Thyroid gland (tissue), 4 donors: ENCODE results near the gene DLL3. TPM values are rescaled to one million over a fixed set of nuclear protein-coding genes. Genes with fewer than 3 reads are reported as not detected.

Experiments
- DNase-seq, 2 donors: peaks; one replicate each; pipeline ENCODE4 v3.0.0-alpha.2; 2019
- H3K27ac ChIP-seq, 3 donors: fragments of 200-600 bp; sonication (generic); 1 replicate in 2 of 3; 2 replicates in 1 of 3; pipeline ENCODE4 v1.5.1; 2016 to 2019; ENCODE audit warnings: mild to moderate bottlenecking in 1 of 3, moderate library complexity in 1 of 3
- H3K27me3 ChIP-seq: fragments of 200-600 bp; sonication (generic); one replicate; pipeline ENCODE4 v1.5.1; 2019
- H3K36me3 ChIP-seq, 2 donors: fragments of 200-600 bp; sonication (generic); one replicate each; pipeline ENCODE4 v1.5.1; 2016 to 2019
- H3K4me1 ChIP-seq, 2 donors: fragments of 200-600 bp; sonication (generic); one replicate each; pipeline ENCODE4 v1.5.1; 2017 to 2019
- H3K4me3 ChIP-seq, 3 donors: fragments of 200-600 bp; sonication (generic); replicated peaks in 1 of 3; 1 replicate in 2 of 3; 2 replicates in 1 of 3; pipeline ENCODE4 v1.5.1; 2016; ENCODE audit warnings: mild to moderate bottlenecking in 1 of 3
- H3K9me3 ChIP-seq: fragments of 200-600 bp; sonication (generic); one replicate; pipeline ENCODE4 v1.5.1; 2017
- POLR2A ChIP-seq, 2 donors: fragments of 450-650 bp; IDR thresholded peaks; one replicate each; pipeline ENCODE4 v1.6.1; 2017; ENCODE audit warnings: antibody characterized with exemption in 2 of 2, mild to moderate bottlenecking in 2 of 2, moderate library complexity in 1 of 2
- WGBS, 2 donors: methylation state at CpG; one replicate each; pipeline ENCODE4 v1.1.5; 2017; 5-methylcytosine and 5-hydroxymethylcytosine counted together
- intact Hi-C: fragments of 100-400 bp; cut with DNase I; formaldehyde crosslinking; loops from one replicate; pipeline ENCODE4 v1.15.1; 2023
- total RNA-seq, 4 donors: library from RNA; depleted of rRNA; stranded (reverse); fragments of >200 nt; gene quantifications; one replicate each; pipeline ENCODE4 v1.2.3, GENCODE V29; 2016
- TF ChIP-seq, protein P1 (sequence below), 6 experiments: fragments of 200-600 bp in 3 of 6; fragments of 450-650 bp in 3 of 6; sonication (generic) in 3 of 6; IDR thresholded peaks; one replicate each; pipeline ENCODE4 v1.5.1; 2016 to 2019; ENCODE audit warnings: antibody characterized with exemption in 6 of 6, mild to moderate bottlenecking in 2 of 6, inconsistent platforms in 1 of 6, moderate library complexity in 1 of 6

The DLL3 gene
- total RNA-seq, 4 donors from 2014 or later: 0.56 TPM; not detected in 3

DNA sequence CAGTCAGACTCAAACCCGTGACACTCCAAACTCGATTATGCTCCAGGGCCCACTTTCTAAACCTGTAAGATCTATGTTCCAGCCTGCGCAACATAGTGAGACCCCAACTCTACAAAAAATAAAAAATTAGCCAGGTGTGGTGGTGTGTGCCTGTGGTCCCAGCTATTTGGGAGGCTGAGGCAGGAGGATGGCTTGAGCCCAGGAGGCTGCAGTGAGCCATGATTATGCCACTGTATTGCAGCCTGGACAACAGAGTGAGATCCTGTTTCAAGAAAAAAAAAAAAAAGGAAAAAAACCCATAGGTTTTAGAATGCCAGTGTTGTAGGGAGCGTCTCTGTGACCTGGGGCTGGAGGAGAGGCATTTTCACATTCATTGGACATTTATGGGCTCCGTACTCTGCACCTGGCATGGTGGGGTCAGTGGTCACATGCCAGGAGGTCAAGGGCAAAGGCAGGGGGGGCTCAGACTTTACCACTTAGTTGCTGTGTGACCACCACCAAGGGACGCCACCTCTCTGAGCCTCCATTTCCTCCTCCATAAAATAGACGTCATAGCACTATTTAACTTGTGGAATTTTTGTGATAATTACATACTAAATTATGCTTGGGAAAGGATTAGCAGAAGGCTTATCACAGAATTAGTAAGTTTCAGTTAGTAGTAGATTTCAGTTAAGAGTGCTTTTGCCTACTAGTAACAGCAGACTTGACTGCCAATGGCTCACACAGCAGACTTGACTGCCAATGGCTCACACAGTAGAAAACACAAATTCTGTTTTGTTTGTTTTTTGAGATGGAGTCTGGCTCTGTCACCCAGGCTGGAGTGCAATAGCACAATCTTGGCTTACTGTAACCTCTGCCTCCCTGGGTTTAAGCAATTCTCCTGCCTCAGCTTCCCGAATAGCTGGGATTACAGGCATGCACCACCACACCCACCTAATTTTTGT lies 22.1 kb downstream of the DLL3 start:
- TF ChIP-seq, protein P1, sequence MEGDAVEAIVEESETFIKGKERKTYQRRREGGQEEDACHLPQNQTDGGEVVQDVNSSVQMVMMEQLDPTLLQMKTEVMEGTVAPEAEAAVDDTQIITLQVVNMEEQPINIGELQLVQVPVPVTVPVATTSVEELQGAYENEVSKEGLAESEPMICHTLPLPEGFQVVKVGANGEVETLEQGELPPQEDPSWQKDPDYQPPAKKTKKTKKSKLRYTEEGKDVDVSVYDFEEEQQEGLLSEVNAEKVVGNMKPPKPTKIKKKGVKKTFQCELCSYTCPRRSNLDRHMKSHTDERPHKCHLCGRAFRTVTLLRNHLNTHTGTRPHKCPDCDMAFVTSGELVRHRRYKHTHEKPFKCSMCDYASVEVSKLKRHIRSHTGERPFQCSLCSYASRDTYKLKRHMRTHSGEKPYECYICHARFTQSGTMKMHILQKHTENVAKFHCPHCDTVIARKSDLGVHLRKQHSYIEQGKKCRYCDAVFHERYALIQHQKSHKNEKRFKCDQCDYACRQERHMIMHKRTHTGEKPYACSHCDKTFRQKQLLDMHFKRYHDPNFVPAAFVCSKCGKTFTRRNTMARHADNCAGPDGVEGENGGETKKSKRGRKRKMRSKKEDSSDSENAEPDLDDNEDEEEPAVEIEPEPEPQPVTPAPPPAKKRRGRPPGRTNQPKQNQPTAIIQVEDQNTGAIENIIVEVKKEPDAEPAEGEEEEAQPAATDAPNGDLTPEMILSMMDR (IDR thresholded peaks at IDR 0.05): no peak
- TF ChIP-seq POLR2A (IDR thresholded peaks at IDR 0.05): no peak
- H3K4me3 ChIP-seq: no peak overlapping the region
- 79 to 82% methylated on average over 8 of the region's 8 CpGs for WGBS, 2 donors
- peaks cover 12 to 38% of the 10 kb centered on the region in 2 donors for H3K4me1 ChIP-seq
- no peaks in the 10 kb centered on the region for H3K9me3 ChIP-seq
- intact Hi-C loops: no loop called here
- H3K27ac ChIP-seq: peak overlapping the region; percentile 87 to 90 (median 89)
- H3K36me3 ChIP-seq: no peaks in the 10 kb centered on the region
- no peaks in the 10 kb centered on the region for H3K27me3 ChIP-seq
- peak in 1 of 2 donors; percentile 11 for DNase-seq

GRCh38 chr19:39524495-39524894 lies 25.7 kb downstream of the DLL3 start:
- H3K27ac ChIP-seq: no peak overlapping the region
- peaks cover 10 to 16% of the 10 kb centered on the region in 2 donors for H3K4me1 ChIP-seq
- no peak overlapping the region for H3K4me3 ChIP-seq
- 90 to 94% methylated on average over 8 of the region's 8 CpGs for WGBS, 2 donors
- TF ChIP-seq, protein P1 (IDR thresholded peaks at IDR 0.05): no peak
- TF ChIP-seq POLR2A (IDR thresholded peaks at IDR 0.05): no peak
- DNase-seq: no peak
- H3K36me3 ChIP-seq: no peaks in the 10 kb centered on the region
- no peaks in the 10 kb centered on the region for H3K9me3 ChIP-seq
- intact Hi-C loops: no loop called here
- no peaks in the 10 kb centered on the region for H3K27me3 ChIP-seq

- intact Hi-C loops: no loop called here
- H3K9me3 ChIP-seq: no peaks in the 10 kb centered on the region
- H3K27me3 ChIP-seq: no peaks in the 10 kb centered on the region
- 93 to 98% methylated on average over 3 of the region's 3 CpGs for WGBS, 2 donors
- H3K4me3 ChIP-seq: no peak overlapping the region
- H3K27ac ChIP-seq: no peak overlapping the region
- DNase-seq: no peak
- H3K36me3 ChIP-seq: no peaks in the 10 kb centered on the region
- TF ChIP-seq, protein P1 (IDR thresholded peaks at IDR 0.05): no peak
- no peak for TF ChIP-seq POLR2A (IDR thresholded peaks at IDR 0.05)
- peaks cover 7 to 13% of the 10 kb centered on the region in 2 donors for H3K4me1 ChIP-seq
These were observed 26.5 kb downstream of the DLL3 start for GRCh38 chr19:39525205-39525604.

- Histone ChIP-seq H3K36me3 (no peaks in the 10 kb centered on the region), H3K4me1 (peaks cover 0 to 5% of the 10 kb centered on the region in 2 donors), H3K9me3 (no peaks in the 10 kb centered on the region), H3K4me3 (peak overlapping the region; percentile 30 to 95 (median 60)), H3K27ac (peak overlapping the region in 2 of 3 donors; percentile 58 to 74), H3K27me3 (no peaks in the 10 kb centered on the region)
- DNase-seq: no peak
- TF ChIP-seq, protein P1 (IDR thresholded peaks at IDR 0.05): no peak
- TF ChIP-seq POLR2A (IDR thresholded peaks at IDR 0.05): no peak
- intact Hi-C loops: loop anchor here (2.0 to 10.0 kb wide), 2 partner anchors 59 to 87 kb away; partner anchors contain the start of gene SUPT5H
- 30 to 40% methylated on average over 14 of the region's 14 CpGs for WGBS, 2 donors
These were observed 33.1 kb downstream of the DLL3 start for GRCh38 chr19:39531834-39532232.
